Erythroblast (primary cell): Measurements from ENCODE around the gene TRAF7.

Source experiments
- GATA1 ChIP-seq: IDR thresholded peaks from 2 replicates; pipeline ENCODE4 v1.6.1; 2011; ENCODE audit warnings: low read depth, mild to moderate bottlenecking, control low read depth, low read length, moderate library complexity
- POLR2A ChIP-seq: IDR thresholded peaks from 2 replicates; pipeline ENCODE4 v1.6.1; 2011; ENCODE audit warnings: mild to moderate bottlenecking, low read length

GRCh38 chr16:2211923-2212347 lies 56.4 kb downstream of the TRAF7 start:
- TF ChIP-seq POLR2A (peak; percentile 11), GATA1 (no peak)
